ENCODE data around the gene KIAA1755. TPM values are rescaled to one million over a fixed set of nuclear protein-coding genes. Genes with fewer than 3 reads are reported as not detected.

Gene KIAA1755
- total RNA-seq, 1 donor from 2014 or later, result 1.6 TPM

DNA sequence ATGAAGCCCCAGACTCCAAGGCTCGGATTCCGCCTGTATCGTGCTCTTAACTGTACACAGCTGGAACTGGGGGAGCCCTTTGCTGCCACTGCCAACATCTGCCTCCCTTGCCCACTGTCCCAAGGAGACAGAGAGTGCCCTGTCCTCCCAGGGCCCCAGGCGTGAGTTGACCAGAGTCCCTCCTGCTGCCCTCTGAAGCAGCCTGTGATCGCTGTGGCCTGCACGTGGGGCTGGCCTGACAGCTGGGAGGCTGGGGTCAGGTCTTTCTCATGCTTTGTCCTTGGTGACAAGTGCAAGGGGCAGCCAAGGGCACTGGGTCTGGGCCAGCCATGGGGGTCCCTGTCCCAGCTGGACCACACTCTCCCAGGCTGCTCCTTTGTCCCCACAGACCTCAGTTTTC lies 44.3 kb downstream of the KIAA1755 start:
- peaks cover 4% of the 10 kb centered on the region for H3K4me1 Mint-ChIP-seq (ENCODE audit: low read depth, unreplicated experiment)
- no peak for DNase-seq
- peaks cover 2% of the 10 kb centered on the region for H3K9me3 Mint-ChIP-seq (ENCODE audit: unreplicated experiment)
- no peak for TF ChIP-seq CTCF (IDR thresholded peaks at IDR 0.05; ENCODE audit: partially characterized antibody, unreplicated experiment)
- no peak overlapping the region for H3K4me3 Mint-ChIP-seq (ENCODE audit: unreplicated experiment)
- H3K36me3 Mint-ChIP-seq (ENCODE audit: unreplicated experiment), result no peaks in the 10 kb centered on the region
- H3K27me3 Mint-ChIP-seq (ENCODE audit: unreplicated experiment), result peaks cover 5% of the 10 kb centered on the region
- H3K27ac Mint-ChIP-seq (ENCODE audit: unreplicated experiment), result no peak overlapping the region

- no peak for DNase-seq
- Mint-ChIP-seq H3K4me1 (ENCODE audit: low read depth, unreplicated experiment) (peaks cover 4% of the 10 kb centered on the region), H3K9me3 (ENCODE audit: unreplicated experiment) (peaks cover 2% of the 10 kb centered on the region), H3K27ac (ENCODE audit: unreplicated experiment) (no peak overlapping the region), H3K27me3 (ENCODE audit: unreplicated experiment) (peaks cover 5% of the 10 kb centered on the region), H3K36me3 (ENCODE audit: unreplicated experiment) (no peaks in the 10 kb centered on the region), H3K4me3 (ENCODE audit: unreplicated experiment) (no peak overlapping the region)
- peak; percentile 12 for TF ChIP-seq CTCF (IDR thresholded peaks at IDR 0.05; ENCODE audit: partially characterized antibody, unreplicated experiment)
Measured at GRCh38 chr20:38215194-38216182, 45.0 kb downstream of the KIAA1755 start.

DNA sequence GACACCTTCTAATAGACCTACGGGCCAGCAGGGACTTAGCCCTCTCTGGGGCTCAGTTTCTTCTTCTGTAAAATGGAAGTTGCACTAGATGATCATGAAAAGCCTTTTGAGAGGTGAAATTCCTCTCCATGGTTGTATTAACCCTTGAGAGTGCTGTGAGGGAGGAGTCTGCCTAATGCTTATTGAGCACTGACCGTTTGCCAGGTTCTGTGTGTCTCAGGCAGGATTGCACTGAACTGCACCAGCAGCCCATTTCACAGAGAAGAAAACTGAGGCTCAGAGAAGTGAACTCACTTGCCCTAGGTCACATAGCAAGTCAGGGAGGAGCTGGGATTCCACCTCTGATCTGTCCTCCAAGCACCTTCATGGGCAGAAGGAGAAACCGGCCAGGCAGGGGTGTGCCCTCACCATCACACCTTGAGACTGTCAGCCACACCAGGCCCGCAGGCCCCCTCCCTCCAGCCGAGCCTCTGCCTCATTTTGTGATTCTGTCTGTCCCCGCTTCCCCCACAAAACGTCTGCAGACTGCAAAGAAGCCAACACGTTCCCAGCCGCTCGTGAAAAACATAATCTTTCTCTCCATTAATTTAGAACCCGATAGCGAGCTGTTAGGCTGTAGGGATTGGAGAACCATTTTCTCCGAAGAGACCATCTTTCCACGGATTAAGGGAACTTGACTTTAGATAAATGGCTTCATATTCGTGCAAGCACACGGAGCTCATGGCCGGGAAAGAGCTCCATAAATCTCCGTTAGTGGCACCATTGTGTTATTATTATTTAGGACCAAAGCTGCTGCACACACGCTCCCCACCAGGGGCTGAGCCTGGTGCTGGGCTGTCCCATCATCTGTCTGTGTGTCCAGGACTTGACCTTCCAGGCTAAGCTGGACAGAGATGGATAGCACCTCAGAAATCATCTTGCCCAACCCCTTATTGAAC lies 46.0 kb downstream of the KIAA1755 start:
- peak; percentile 46 for TF ChIP-seq CTCF (IDR thresholded peaks at IDR 0.05; ENCODE audit: partially characterized antibody, unreplicated experiment)
- no peak overlapping the region for H3K4me3 Mint-ChIP-seq (ENCODE audit: unreplicated experiment)
- H3K4me1 Mint-ChIP-seq (ENCODE audit: low read depth, unreplicated experiment), result peaks cover 4% of the 10 kb centered on the region
- peaks cover 2% of the 10 kb centered on the region for H3K9me3 Mint-ChIP-seq (ENCODE audit: unreplicated experiment)
- peaks cover 5% of the 10 kb centered on the region for H3K27me3 Mint-ChIP-seq (ENCODE audit: unreplicated experiment)
- no peak for DNase-seq
- H3K27ac Mint-ChIP-seq (ENCODE audit: unreplicated experiment), result no peak overlapping the region
- no peaks in the 10 kb centered on the region for H3K36me3 Mint-ChIP-seq (ENCODE audit: unreplicated experiment)

GRCh38 chr20:38213607-38213940 lies 47.0 kb downstream of the KIAA1755 start:
- Mint-ChIP-seq H3K9me3 (ENCODE audit: unreplicated experiment) (peaks cover 2% of the 10 kb centered on the region), H3K4me3 (ENCODE audit: unreplicated experiment) (no peak overlapping the region), H3K27me3 (ENCODE audit: unreplicated experiment) (peaks cover 5% of the 10 kb centered on the region), H3K36me3 (ENCODE audit: unreplicated experiment) (no peaks in the 10 kb centered on the region), H3K4me1 (ENCODE audit: low read depth, unreplicated experiment) (peaks cover 4% of the 10 kb centered on the region), H3K27ac (ENCODE audit: unreplicated experiment) (no peak overlapping the region)
- TF ChIP-seq CTCF (IDR thresholded peaks at IDR 0.05; ENCODE audit: partially characterized antibody, unreplicated experiment), result no peak
- DNase-seq, result no peak
